Thymus (tissue), 11 donors: ENCODE data around the gene NOXO1. TPM values are rescaled to one million over a fixed set of nuclear protein-coding genes. Genes with fewer than 3 reads are reported as not detected.

Experiments
- DNase-seq, 9 donors: peaks; one replicate each; pipeline ENCODE4 v3.0.0-alpha.2; 2013; ENCODE audit warnings: low spot score in 9 of 9, low read depth in 6 of 9, missing footprints in 1 of 9
- H3K27ac ChIP-seq, 2 donors: one replicate each; pipeline ENCODE4 v1.5.1; 2013; ENCODE audit warnings: control low read depth in 1 of 2, low read depth in 1 of 2, low read length in 1 of 2, mild to moderate bottlenecking in 1 of 2, moderate library complexity in 1 of 2
- H3K27me3 ChIP-seq, 2 donors: one replicate each; pipeline ENCODE4 v1.5.1; 2013; ENCODE audit warnings: low read length in 1 of 2; ENCODE audit not compliant: control insufficient read depth in 2 of 2, insufficient read depth in 1 of 2
- H3K36me3 ChIP-seq, 2 donors: one replicate each; pipeline ENCODE4 v1.5.1; 2013; ENCODE audit warnings: low read length in 1 of 2, mild to moderate bottlenecking in 1 of 2, moderate library complexity in 1 of 2; ENCODE audit not compliant: control insufficient read depth in 2 of 2, insufficient read depth in 2 of 2
- H3K4me1 ChIP-seq, 2 donors: one replicate each; pipeline ENCODE4 v1.5.1; 2013; ENCODE audit warnings: low read length in 2 of 2; ENCODE audit not compliant: control insufficient read depth in 2 of 2, insufficient read depth in 2 of 2
- H3K4me3 ChIP-seq, 2 donors: one replicate each; pipeline ENCODE4 v1.5.1; 2013; ENCODE audit warnings: low read length in 2 of 2, control low read depth in 1 of 2, mild to moderate bottlenecking in 1 of 2
- H3K9me3 ChIP-seq, 2 donors: one replicate each; pipeline ENCODE4 v1.5.1; 2013; ENCODE audit warnings: low read length in 1 of 2, mild to moderate bottlenecking in 1 of 2; ENCODE audit not compliant: control insufficient read depth in 2 of 2, insufficient read depth in 1 of 2
- WGBS: extraction: QIAGEN DNeasy Blood & Tissue Kit; methylation state at CpG from one replicate; pipeline ENCODE4 v1.1.7; 2013; 5-methylcytosine and 5-hydroxymethylcytosine counted together
- polyA plus RNA-seq: library from polyadenylated mRNA; stranded (reverse); fragments of 200-250 nt; gene quantifications from one replicate; pipeline ENCODE4 v1.2.3, GENCODE V29; 2013
- total RNA-seq: library from RNA; stranded (reverse); fragments of 120-200 nt; gene quantifications from one replicate; pipeline ENCODE4 v1.2.4, GENCODE V29; 2013
- donor health status: healthy.

Gene NOXO1
- total and polyA plus RNA-seq, 2 donors: 2.2 to 5.7 TPM

- WGBS: 98% methylated on average over 14 of the region's 14 CpGs
- DNase-seq: no peak
Measured at GRCh38 chr16:2025251-2025650, 44.0 kb upstream of the NOXO1 start.

DNA sequence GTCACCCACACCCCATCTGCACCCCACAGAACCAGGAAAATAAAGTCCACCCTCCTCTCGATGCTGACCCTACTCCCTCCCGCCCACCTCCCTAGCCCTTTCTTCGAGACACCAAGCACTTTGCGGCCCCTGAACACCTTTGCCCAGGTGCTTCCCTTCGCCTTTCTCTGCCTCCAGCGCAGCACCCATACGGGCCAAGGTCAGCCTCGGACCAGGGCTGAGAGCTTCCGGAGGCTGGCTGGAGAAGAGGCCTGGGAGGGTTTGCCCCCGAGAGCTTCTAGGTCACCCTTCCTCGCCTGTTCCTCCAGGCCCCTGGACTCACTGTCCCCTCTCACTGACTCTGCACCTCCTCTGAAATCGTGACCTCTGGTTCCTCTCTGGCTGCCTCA, 42.8 kb upstream of the NOXO1 start:
- no peak for DNase-seq
- 96% methylated on average over 12 of the region's 12 CpGs for WGBS
- Histone ChIP-seq H3K4me1 (peaks cover 12 to 42% of the 10 kb centered on the region in 2 donors), H3K9me3 (peaks cover 1 to 14% of the 10 kb centered on the region in 2 donors), H3K27ac (no peak overlapping the region), H3K36me3 (no peaks in the 10 kb centered on the region), H3K27me3 (peaks cover 69 to 90% of the 10 kb centered on the region in 2 donors), H3K4me3 (no peak overlapping the region)

More at GRCh38 chr16:2025251-2025650, 44.0 kb upstream of the NOXO1 start:
- H3K36me3 ChIP-seq: no peaks in the 10 kb centered on the region
- no peak overlapping the region for H3K4me3 ChIP-seq
- H3K9me3 ChIP-seq: peaks cover 1 to 11% of the 10 kb centered on the region in 2 donors
- no peak overlapping the region for H3K27ac ChIP-seq
- peaks cover 57 to 90% of the 10 kb centered on the region in 2 donors for H3K27me3 ChIP-seq
- peaks cover 12 to 34% of the 10 kb centered on the region in 2 donors for H3K4me1 ChIP-seq

- H3K36me3 ChIP-seq: no peaks in the 10 kb centered on the region
- H3K9me3 ChIP-seq: peaks cover 1 to 11% of the 10 kb centered on the region in 2 donors
- peak overlapping the region; percentile 32 to 37 for H3K27ac ChIP-seq
- H3K27me3 ChIP-seq: peaks cover 65 to 88% of the 10 kb centered on the region in 2 donors
- 20% methylated on average over 53 of the region's 53 CpGs for WGBS
- H3K4me3 ChIP-seq: peak overlapping the region; percentile 14 to 22
- peaks cover 12 to 42% of the 10 kb centered on the region in 2 donors for H3K4me1 ChIP-seq
- DNase-seq: peak; percentile 80 to 97 (median 90)
Measured at GRCh38 chr16:2023092-2024031, 42.1 kb upstream of the NOXO1 start.

GRCh38 chr16:2022723-2023091, 41.4 kb upstream of the NOXO1 start:
- 5% methylated on average over 14 of the region's 14 CpGs for WGBS
- peak overlapping the region in 1 of 2 donors; percentile 14 for H3K4me3 ChIP-seq
- H3K27me3 ChIP-seq: peaks cover 64 to 88% of the 10 kb centered on the region in 2 donors
- H3K9me3 ChIP-seq: peaks cover 0 to 7% of the 10 kb centered on the region in 2 donors
- no peaks in the 10 kb centered on the region for H3K36me3 ChIP-seq
- DNase-seq: no peak
- H3K27ac ChIP-seq: no peak overlapping the region
- H3K4me1 ChIP-seq: peaks cover 12 to 38% of the 10 kb centered on the region in 2 donors

GRCh38 chr16:2019921-2020831, 38.9 kb upstream of the NOXO1 start:
- 4% methylated on average over 96 of the region's 96 CpGs for WGBS
- no peak overlapping the region for H3K27ac ChIP-seq
- no peak overlapping the region for H3K4me3 ChIP-seq
- H3K9me3 ChIP-seq: peaks cover 0 to 8% of the 10 kb centered on the region in 2 donors
- H3K27me3 ChIP-seq: peaks cover 42 to 77% of the 10 kb centered on the region in 2 donors
- H3K4me1 ChIP-seq: peaks cover 12 to 29% of the 10 kb centered on the region in 2 donors
- DNase-seq: no peak
- no peaks in the 10 kb centered on the region for H3K36me3 ChIP-seq

DNA sequence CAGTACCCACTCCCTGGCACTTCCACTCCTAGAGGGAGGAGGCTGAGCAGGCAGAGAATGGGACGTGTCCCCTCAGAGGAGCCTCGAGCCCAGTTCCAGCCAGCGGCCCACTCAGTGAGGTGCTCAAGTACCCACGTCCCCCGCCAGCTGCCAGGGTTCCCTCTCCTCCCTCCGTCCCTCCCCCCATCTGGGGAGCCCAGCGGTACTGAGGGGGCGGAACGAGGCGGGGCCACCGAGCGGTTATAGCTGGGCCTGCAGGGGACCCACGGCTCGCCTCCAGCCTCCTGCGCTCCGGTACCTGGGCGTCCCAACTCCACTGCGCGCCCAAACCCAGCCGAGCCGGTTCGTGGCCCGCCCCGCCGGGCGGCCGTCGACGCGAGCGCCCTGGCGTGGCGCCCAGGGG, 38.2 kb upstream of the NOXO1 start, which contains the start of gene NPW:
Gene NPW (plus strand): TSS at position 268 of the 403 bp plus-strand sequence.
- Histone ChIP-seq H3K9me3 (peaks cover 0 to 8% of the 10 kb centered on the region in 2 donors), H3K4me1 (peaks cover 12 to 29% of the 10 kb centered on the region in 2 donors), H3K27ac (no peak within 1 kb of the TSS), H3K36me3 (no peaks in the 10 kb centered on the region), H3K4me3 (no peak within 1 kb of the TSS), H3K27me3 (peaks cover 38 to 72% of the 10 kb centered on the region in 2 donors)
- 3% methylated on average over 33 of the region's 33 CpGs for WGBS
- no peak for DNase-seq

GRCh38 chr16:2016407-2016922, 35.2 kb upstream of the NOXO1 start:
- Histone ChIP-seq H3K4me1 (peaks cover 0 to 12% of the 10 kb centered on the region in 2 donors), H3K4me3 (no peak overlapping the region), H3K9me3 (peaks cover 0 to 8% of the 10 kb centered on the region in 2 donors), H3K36me3 (no peaks in the 10 kb centered on the region), H3K27ac (no peak overlapping the region), H3K27me3 (peaks cover 30 to 47% of the 10 kb centered on the region in 2 donors)
- no peak for DNase-seq
- 59% methylated on average over 13 of the region's 13 CpGs for WGBS

DNA sequence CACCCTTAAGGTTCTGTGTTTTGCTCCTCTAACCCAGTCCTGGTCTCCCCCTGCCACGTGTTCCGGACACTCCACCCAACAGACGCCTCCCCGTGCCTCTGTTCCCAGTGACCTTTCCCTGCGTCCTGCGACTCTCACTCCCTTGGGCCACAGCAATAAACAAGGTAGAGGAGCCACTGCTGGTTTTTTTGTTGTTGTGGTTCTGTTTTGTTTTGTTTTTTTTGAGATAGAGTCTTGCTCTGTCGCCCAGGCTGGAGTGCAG, 34.6 kb upstream of the NOXO1 start:
- H3K27me3 ChIP-seq: peaks cover 28 to 42% of the 10 kb centered on the region in 2 donors
- no peak for DNase-seq
- peaks cover 0 to 8% of the 10 kb centered on the region in 2 donors for H3K9me3 ChIP-seq
- H3K36me3 ChIP-seq: no peaks in the 10 kb centered on the region
- H3K4me3 ChIP-seq: no peak overlapping the region
- H3K4me1 ChIP-seq: peaks cover 0 to 12% of the 10 kb centered on the region in 2 donors
- WGBS: 96% methylated on average over 7 of the region's 7 CpGs
- no peak overlapping the region for H3K27ac ChIP-seq
